Large intestine (tissue), 3 donors: ENCODE data around the gene UBAP1. TPM values are rescaled to one million over a fixed set of nuclear protein-coding genes. Genes with fewer than 3 reads are reported as not detected.
A peak's percentile ranks its signal among the peaks of the same experiment; 100 is the strongest.
"Not testable (repeated sequence)": the region's sequence is repeated elsewhere in the genome, so short reads cannot be mapped to it uniquely, and the experiment has no call there.

Source experiments
- DNase-seq, 2 donors: peaks; one replicate each; pipeline versions ENCODE4 v3.0.0 to v3.0.0-alpha.2; 2013
- H3K27ac ChIP-seq: one replicate; pipeline ENCODE4 v1.5.1; 2013; ENCODE audit warnings: low read length
- H3K27me3 ChIP-seq: 2 replicates; pipeline ENCODE4 v1.6.1; 2013; ENCODE audit warnings: low read length; ENCODE audit not compliant: control insufficient read depth, insufficient read depth
- H3K36me3 ChIP-seq: 2 replicates; pipeline ENCODE4 v1.6.1; 2013; ENCODE audit warnings: low read length; ENCODE audit not compliant: control insufficient read depth, insufficient read depth
- H3K4me1 ChIP-seq: one replicate; pipeline ENCODE4 v1.6.1; 2013; ENCODE audit warnings: low read length; ENCODE audit not compliant: control insufficient read depth, insufficient read depth
- H3K4me3 ChIP-seq: one replicate; pipeline ENCODE4 v1.5.1; 2013; ENCODE audit warnings: low read length
- H3K9me3 ChIP-seq: one replicate; pipeline ENCODE4 v1.6.1; 2013; ENCODE audit warnings: mild to moderate bottlenecking, low read depth, low read length, moderate library complexity; ENCODE audit not compliant: control insufficient read depth
- WGBS: methylation state at CpG from one replicate; pipeline ENCODE4 v1.1.5; 2013; ENCODE audit warnings: low lambda C conversion rate; ENCODE audit not compliant: insufficient coverage; 5-methylcytosine and 5-hydroxymethylcytosine counted together
- polyA plus RNA-seq: library from polyadenylated mRNA; unstranded; fragments of 120-200 nt; gene quantifications from one replicate; pipeline ENCODE4 v1.2.1, GENCODE V29; 2013

The UBAP1 gene
- polyA plus RNA-seq, 1 donor: 43.4 TPM

DNA sequence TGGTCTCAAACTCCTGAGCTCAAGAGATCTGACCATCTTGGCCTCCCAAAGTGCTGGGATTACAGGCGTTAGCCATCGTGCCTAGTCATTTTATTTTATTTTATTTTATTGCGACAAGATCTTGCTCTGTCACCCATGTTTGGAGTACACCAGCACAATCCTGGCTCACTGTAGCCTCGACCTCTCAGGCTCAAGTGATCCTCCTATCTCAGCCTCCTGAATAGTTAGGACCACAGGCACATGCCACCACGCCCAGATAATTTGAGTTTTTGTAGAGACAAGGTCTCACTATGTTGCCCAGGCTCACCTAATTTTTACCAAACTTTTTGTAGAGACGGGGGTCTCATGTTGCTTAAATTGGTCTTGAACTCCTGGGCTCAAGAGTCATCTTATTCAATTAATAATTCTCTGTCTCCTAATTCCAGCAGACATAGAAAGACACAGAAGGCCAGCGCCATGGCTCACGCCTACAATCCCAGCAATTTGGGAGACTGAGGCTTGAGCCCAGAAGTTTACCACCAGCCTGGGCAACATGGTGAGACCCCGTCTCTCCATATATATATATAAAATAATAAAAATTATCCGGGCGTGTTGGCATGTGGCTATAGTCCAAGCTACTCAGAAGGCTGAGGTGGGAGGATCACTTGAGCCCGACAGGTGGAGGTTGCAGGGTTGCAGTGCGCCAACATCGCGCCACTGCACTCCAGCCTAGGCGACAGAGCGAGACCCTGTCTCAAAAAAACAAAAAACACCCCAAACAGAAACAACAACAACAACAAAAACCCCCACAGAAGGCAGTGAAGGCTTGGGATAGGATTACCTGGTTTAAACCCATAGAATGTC is 1.0 kb upstream of the UBAP1 start:
- Histone ChIP-seq H3K27ac (peak overlapping the region; percentile 98), H3K9me3 (no peaks in the 10 kb centered on the region), H3K4me1 (peaks cover 6% of the 10 kb centered on the region), H3K4me3 (peak overlapping the region; percentile 86), H3K27me3 (no peaks in the 10 kb centered on the region), H3K36me3 (no peaks in the 10 kb centered on the region)
- 100% methylated on average over 2 of the region's 17 CpGs for WGBS
- DNase-seq: no peak

DNA sequence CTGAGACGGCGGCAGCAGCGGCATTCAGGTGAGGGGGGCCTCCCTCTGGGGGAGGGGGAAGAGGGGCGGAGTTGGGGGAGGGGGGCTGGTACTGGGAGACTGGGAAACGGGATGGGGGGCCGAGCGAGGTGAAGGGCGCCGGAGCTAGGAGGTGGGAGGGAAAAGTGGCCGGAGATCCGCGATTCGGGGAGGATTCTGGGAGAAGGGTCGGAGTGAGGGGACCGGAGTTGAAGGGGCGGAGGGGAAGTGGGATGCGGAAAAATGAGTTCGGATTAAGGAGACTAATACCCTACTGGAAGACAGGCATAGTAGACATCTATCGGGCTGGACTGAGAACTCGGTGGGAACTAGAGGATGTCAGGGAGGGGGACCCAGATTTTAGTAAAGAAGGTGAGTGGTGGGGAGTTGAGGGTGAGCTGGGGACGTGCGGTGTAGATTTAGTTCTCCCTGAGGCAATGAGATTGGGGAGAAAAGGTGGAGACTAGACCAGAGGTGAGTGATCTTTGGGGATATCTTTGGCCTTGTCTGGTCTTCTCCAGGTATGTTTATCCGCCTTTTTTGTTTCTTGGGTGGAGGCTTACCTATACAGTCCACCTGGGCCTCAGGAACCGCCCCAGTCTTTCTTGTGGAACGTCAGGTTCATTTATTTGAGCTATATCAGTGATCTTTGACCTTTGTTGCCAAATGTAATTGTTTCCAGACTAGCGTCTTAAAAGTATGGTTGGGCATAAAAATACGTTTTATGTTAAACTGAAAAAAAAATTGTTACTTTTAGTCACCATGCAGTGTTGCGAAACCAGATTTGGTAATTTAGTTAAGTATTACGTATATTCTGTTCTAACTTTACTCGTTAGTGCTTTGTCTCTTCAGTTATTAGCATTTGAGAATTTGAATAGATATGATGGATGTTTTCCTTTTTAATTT is 632 bp downstream of the UBAP1 start:
- no peaks in the 10 kb centered on the region for H3K9me3 ChIP-seq
- no peaks in the 10 kb centered on the region for H3K27me3 ChIP-seq
- DNase-seq: peak; percentile 56 to 87
- H3K4me3 ChIP-seq: peak overlapping the region; percentile 86
- H3K27ac ChIP-seq: peak overlapping the region; percentile 98
- peaks cover 3% of the 10 kb centered on the region for H3K36me3 ChIP-seq
- WGBS: 14% methylated on average over 6 of the region's 30 CpGs
- peaks cover 6% of the 10 kb centered on the region for H3K4me1 ChIP-seq

DNA sequence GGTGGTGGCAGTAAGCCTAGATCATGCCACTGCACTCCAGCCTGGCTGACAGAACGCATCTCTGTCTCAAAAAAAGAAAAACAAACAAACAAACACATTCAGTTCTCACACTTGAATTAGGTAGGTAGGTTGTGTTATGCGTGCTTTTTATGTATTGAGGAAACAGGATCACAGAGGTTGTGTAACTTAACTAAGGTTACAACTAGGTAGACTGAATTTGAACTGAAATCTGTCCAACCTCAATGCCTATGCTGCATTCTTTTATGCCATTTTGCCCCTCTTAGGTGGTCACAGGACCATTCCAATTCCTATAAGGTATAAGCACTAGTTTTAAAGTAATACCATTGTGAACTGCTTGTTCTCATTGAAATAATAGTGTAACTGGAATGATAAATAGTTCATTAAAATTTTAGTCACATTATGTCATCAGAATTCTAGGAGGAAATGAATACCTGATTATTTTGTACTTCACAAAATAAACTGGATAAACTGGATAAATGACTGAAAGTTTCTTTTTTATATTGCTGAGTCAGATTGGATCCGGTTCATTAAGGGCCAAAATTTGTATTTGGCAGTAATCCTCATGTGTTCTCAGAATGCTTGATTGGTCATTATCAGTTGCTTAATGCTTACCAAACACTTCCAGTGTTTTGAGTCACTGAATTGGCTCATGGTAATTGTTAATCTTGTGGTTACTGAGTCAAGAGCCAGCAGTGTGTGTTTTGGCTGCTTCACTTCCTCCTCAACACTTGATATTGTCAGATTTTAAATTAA is 7.1 kb downstream of the UBAP1 start:
- Histone ChIP-seq H3K36me3 (peaks cover 10% of the 10 kb centered on the region), H3K27ac (no peak overlapping the region), H3K9me3 (no peaks in the 10 kb centered on the region), H3K4me3 (no peak overlapping the region), H3K4me1 (no peaks in the 10 kb centered on the region), H3K27me3 (no peaks in the 10 kb centered on the region)
- peak in 1 of 2 donors; percentile 39 for DNase-seq
- WGBS: no CpG with 5 or more reads among the region's 3 CpGs

- DNase-seq: no peak
- no peaks in the 10 kb centered on the region for H3K27me3 ChIP-seq
- H3K4me3 ChIP-seq: no peak overlapping the region
- WGBS: no CpG with 5 or more reads among the region's 1 CpG
- no peak overlapping the region for H3K27ac ChIP-seq
- H3K4me1 ChIP-seq: no peaks in the 10 kb centered on the region
- peaks cover 10% of the 10 kb centered on the region for H3K36me3 ChIP-seq
- H3K9me3 ChIP-seq: no peaks in the 10 kb centered on the region
Observed at GRCh38 chr9:34187891-34188240, 9.0 kb downstream of the UBAP1 start.

DNA sequence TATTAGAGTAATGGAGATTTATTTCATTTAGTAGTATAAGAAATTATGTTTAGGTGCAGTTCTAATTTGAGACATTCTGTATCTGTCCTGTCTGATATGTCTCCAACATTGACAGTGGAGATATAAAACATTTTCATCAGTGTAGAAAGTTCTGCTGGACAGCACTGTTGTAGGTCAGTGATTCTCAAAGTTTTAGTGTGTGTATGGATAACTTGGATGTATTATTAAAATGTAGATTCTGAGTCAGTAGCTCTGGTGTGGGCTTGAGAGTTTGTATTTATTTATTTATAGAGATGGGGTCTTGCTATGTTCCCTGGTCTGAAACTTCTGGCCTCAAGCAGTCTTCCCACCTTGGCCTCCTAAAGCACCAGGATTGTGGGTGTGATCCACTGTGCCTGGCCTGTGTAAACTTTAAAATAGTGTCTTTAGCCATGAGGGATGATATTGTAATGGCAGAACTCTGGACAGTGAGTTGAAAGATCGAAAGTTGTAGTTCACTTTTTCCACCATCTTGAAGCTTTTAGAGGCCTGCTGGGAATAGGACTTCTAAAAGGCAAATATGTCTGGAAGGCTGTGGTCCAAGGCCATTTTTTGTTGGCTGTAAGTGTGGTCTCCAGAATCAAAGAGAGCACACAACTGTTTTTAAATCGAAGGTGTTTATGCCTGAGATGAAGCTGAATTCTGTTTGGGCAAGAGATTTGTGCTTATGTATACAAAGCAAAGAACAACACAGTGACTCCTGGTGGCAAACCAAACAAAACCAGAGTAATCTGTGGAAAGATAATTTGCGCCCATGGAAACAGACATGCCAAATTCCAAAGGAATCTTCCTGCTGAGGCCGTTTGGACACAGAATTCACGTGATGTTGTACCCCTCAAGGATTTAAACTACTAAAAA is 12.4 kb downstream of the UBAP1 start:
- Histone ChIP-seq H3K9me3 (no peaks in the 10 kb centered on the region), H3K27ac (no peak overlapping the region), H3K27me3 (no peaks in the 10 kb centered on the region), H3K4me3 (no peak overlapping the region), H3K36me3 (peaks cover under 1% of the 10 kb centered on the region), H3K4me1 (no peaks in the 10 kb centered on the region)
- 43% methylated on average over 1 of the region's 5 CpGs for WGBS
- DNase-seq: peak in 1 of 2 donors; percentile 14

- DNase-seq: no peak
- WGBS: 100% methylated on average over 1 of the region's 1 CpG
- H3K27ac ChIP-seq: no peak overlapping the region
- H3K4me1 ChIP-seq: no peaks in the 10 kb centered on the region
- no peaks in the 10 kb centered on the region for H3K27me3 ChIP-seq
- peaks cover 13% of the 10 kb centered on the region for H3K36me3 ChIP-seq
- H3K9me3 ChIP-seq: peaks cover 2% of the 10 kb centered on the region
- H3K4me3 ChIP-seq: no peak overlapping the region
Observed at GRCh38 chr9:34195143-34195542, 16.3 kb downstream of the UBAP1 start.

- not testable (repeated sequence) for H3K4me1 ChIP-seq, H3K27me3 ChIP-seq, H3K27ac ChIP-seq, H3K9me3 ChIP-seq, H3K4me3 ChIP-seq, DNase-seq
- peaks cover 25% of the 10 kb centered on the region for H3K36me3 ChIP-seq
- WGBS: 100% methylated on average over 1 of the region's 4 CpGs
Observed at GRCh38 chr9:34197286-34197685, 18.4 kb downstream of the UBAP1 start.

- no peak overlapping the region for H3K4me3 ChIP-seq
- WGBS: no CpG with 5 or more reads among the region's 6 CpGs
- H3K36me3 ChIP-seq: peaks cover 28% of the 10 kb centered on the region
- DNase-seq: no peak
- no peaks in the 10 kb centered on the region for H3K4me1 ChIP-seq
- H3K27ac ChIP-seq: no peak overlapping the region
- peaks cover 2% of the 10 kb centered on the region for H3K9me3 ChIP-seq
- no peaks in the 10 kb centered on the region for H3K27me3 ChIP-seq
Observed at GRCh38 chr9:34197756-34198711, 19.2 kb downstream of the UBAP1 start.

DNA sequence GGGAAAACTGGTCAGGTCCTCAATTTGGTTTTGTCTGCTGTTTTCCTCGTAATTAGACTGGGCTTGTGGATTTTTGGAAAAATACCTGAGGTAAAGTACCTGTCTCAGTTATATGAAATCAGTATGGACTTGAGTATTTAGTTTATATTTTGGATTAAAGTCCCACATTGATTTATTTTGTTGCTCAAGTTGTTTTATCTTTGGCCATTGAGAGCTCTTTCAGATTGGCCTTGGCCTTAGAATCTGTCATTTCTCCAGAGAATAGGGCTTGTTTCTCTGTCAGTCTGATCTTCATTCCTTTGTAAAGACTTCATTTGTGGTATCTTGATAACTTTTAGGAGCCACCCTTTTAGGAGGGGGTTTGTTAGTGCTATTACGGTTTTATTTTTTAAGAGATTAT is 21.2 kb downstream of the UBAP1 start:
- no peak overlapping the region for H3K27ac ChIP-seq
- WGBS: 86% methylated on average over 1 of the region's 2 CpGs
- H3K9me3 ChIP-seq: peaks cover 2% of the 10 kb centered on the region
- no peak for DNase-seq
- H3K27me3 ChIP-seq: no peaks in the 10 kb centered on the region
- no peaks in the 10 kb centered on the region for H3K4me1 ChIP-seq
- peaks cover 29% of the 10 kb centered on the region for H3K36me3 ChIP-seq
- no peak overlapping the region for H3K4me3 ChIP-seq
